Activated T-cell treated with anti-CD3 and anti-CD28 coated beads for 24 hours (primary cell): Measurements from ENCODE around the gene TRANK1.
"Not testable (repeated sequence)": the region's sequence is repeated elsewhere in the genome, so short reads cannot be mapped to it uniquely, and the experiment has no call there.

ENCODE experiments used
- DNase-seq: peaks from one replicate; pipeline ENCODE4 v3.0.0-alpha.2; 2020; ENCODE audit warnings: low read depth

TRANK1 gene

GRCh38 chr3:36892457-36893136, 52.3 kb downstream of the TRANK1 start:
- DNase-seq, result no peak

- no peak for DNase-seq
Measured at GRCh38 chr3:36891701-36892160, 53.1 kb downstream of the TRANK1 start.

- DNase-seq, result not testable (repeated sequence)
Measured at GRCh38 chr3:36891097-36891496, 53.8 kb downstream of the TRANK1 start.

GRCh38 chr3:36890261-36890660, 54.6 kb downstream of the TRANK1 start:
- DNase-seq, result no peak

GRCh38 chr3:36881735-36882134, 63.1 kb downstream of the TRANK1 start:
- no peak for DNase-seq

- not testable (repeated sequence) for DNase-seq
Measured at GRCh38 chr3:36879842-36880241, 65.0 kb downstream of the TRANK1 start.

GRCh38 chr3:36877930-36878685, 66.7 kb downstream of the TRANK1 start:
- no peak for DNase-seq

GRCh38 chr3:36876181-36876936, 68.5 kb downstream of the TRANK1 start:
- DNase-seq, result no peak

- no peak for DNase-seq
Measured at GRCh38 chr3:36875397-36875796, 69.5 kb downstream of the TRANK1 start.

- DNase-seq, result no peak
Measured at GRCh38 chr3:36874424-36874823, 70.4 kb downstream of the TRANK1 start.

- no peak for DNase-seq
Measured at GRCh38 chr3:36871379-36872126, 73.3 kb downstream of the TRANK1 start.

- DNase-seq, result peak; percentile 32
Measured at GRCh38 chr3:36868614-36869436, 76.0 kb downstream of the TRANK1 start.

- no peak for DNase-seq
Measured at GRCh38 chr3:36867810-36868209, 77.0 kb downstream of the TRANK1 start.

- no peak for DNase-seq
Measured at GRCh38 chr3:36866368-36866767, 78.5 kb downstream of the TRANK1 start.

- DNase-seq, result no peak
Measured at GRCh38 chr3:36864180-36865053, 80.4 kb downstream of the TRANK1 start.

GRCh38 chr3:36862076-36862755, 82.6 kb downstream of the TRANK1 start:
- DNase-seq, result no peak

GRCh38 chr3:36859494-36859893, 85.4 kb downstream of the TRANK1 start:
- DNase-seq, result no peak

GRCh38 chr3:36852071-36852470, 92.8 kb downstream of the TRANK1 start:
- no peak for DNase-seq

GRCh38 chr3:36850743-36851142, 94.1 kb downstream of the TRANK1 start:
- no peak for DNase-seq

- DNase-seq, result no peak
Measured at GRCh38 chr3:36846406-36846805, 98.4 kb downstream of the TRANK1 start.
